ENCODE measurements around the gene FAM193A.

Gene FAM193A

GRCh38 chr4:2746891-2747695, 210.6 kb downstream of the FAM193A start:
- H3K27me3 ChIP-seq (ENCODE audit: insufficient read depth, poor library complexity, severe bottlenecking): no peaks in the 10 kb centered on the region
- no peak overlapping the region for H3K4me3 ChIP-seq (replicated peaks; ENCODE audit: insufficient read depth, low read length)
- DNase-seq (ENCODE audit: low read depth in 1 of 2, low spot score in 1 of 2): no peak
- H3K27ac ChIP-seq (replicated peaks): no peak overlapping the region
- TF ChIP-seq REST (IDR thresholded peaks at IDR 0.05; ENCODE audit: insufficient replicate concordance, low read depth) (no peak), CTCF (IDR thresholded peaks at IDR 0.05; ENCODE audit: insufficient read depth, low read length) (no peak), SPI1 (IDR thresholded peaks at IDR 0.05; ENCODE audit: borderline replicate concordance, low read depth) (no peak), POLR2AphosphoS5 (IDR thresholded peaks at IDR 0.05; ENCODE audit: low read depth) (no peak), GABPA (IDR thresholded peaks at IDR 0.05; ENCODE audit: low read depth) (no peak)

GRCh38 chr4:2750719-2751605, 214.5 kb downstream of the FAM193A start:
- no peak for DNase-seq (ENCODE audit: low read depth in 1 of 2, low spot score in 1 of 2)
- Histone ChIP-seq H3K4me3 (replicated peaks; ENCODE audit: insufficient read depth, low read length) (no peak overlapping the region), H3K27ac (replicated peaks) (no peak overlapping the region), H3K27me3 (ENCODE audit: insufficient read depth, poor library complexity, severe bottlenecking) (no peaks in the 10 kb centered on the region)
- TF ChIP-seq POLR2AphosphoS5 (IDR thresholded peaks at IDR 0.05; ENCODE audit: low read depth) (no peak), GABPA (IDR thresholded peaks at IDR 0.05; ENCODE audit: low read depth) (no peak), REST (IDR thresholded peaks at IDR 0.05; ENCODE audit: insufficient replicate concordance, low read depth) (no peak), CTCF (IDR thresholded peaks at IDR 0.05; ENCODE audit: insufficient read depth, low read length) (no peak), SPI1 (IDR thresholded peaks at IDR 0.05; ENCODE audit: borderline replicate concordance, low read depth) (no peak)

- TF ChIP-seq REST (IDR thresholded peaks at IDR 0.05; ENCODE audit: insufficient replicate concordance, low read depth) (no peak), SPI1 (IDR thresholded peaks at IDR 0.05; ENCODE audit: borderline replicate concordance, low read depth) (no peak), POLR2AphosphoS5 (IDR thresholded peaks at IDR 0.05; ENCODE audit: low read depth) (no peak), GABPA (IDR thresholded peaks at IDR 0.05; ENCODE audit: low read depth) (no peak), CTCF (IDR thresholded peaks at IDR 0.05; ENCODE audit: insufficient read depth, low read length) (no peak)
- H3K27ac ChIP-seq (replicated peaks): no peak overlapping the region
- H3K4me3 ChIP-seq (replicated peaks; ENCODE audit: insufficient read depth, low read length): no peak overlapping the region
- no peaks in the 10 kb centered on the region for H3K27me3 ChIP-seq (ENCODE audit: insufficient read depth, poor library complexity, severe bottlenecking)
- no peak for DNase-seq (ENCODE audit: low read depth in 1 of 2, low spot score in 1 of 2)
These were observed 217.0 kb downstream of the FAM193A start for GRCh38 chr4:2753436-2753835.
